Esophagus muscularis mucosa (tissue), 4 donors: ENCODE data around the gene PPP3CA.

ENCODE experiments used
- EP300 ChIP-seq: sonication (generic); formaldehyde crosslinking; IDR thresholded peaks from one replicate; pipeline ENCODE4 v1.6.1; 2017; ENCODE audit warnings: antibody characterized with exemption
- POLR2A ChIP-seq: fragments of 450-650 bp; IDR thresholded peaks from one replicate; pipeline ENCODE4 v1.6.1; 2017; ENCODE audit warnings: antibody characterized with exemption, moderate library complexity, mild to moderate bottlenecking, low read depth
- POLR2AphosphoS5 ChIP-seq, 2 donors: sonication (generic); formaldehyde crosslinking; IDR thresholded peaks; one replicate each; pipeline ENCODE4 v1.6.1; 2017; ENCODE audit warnings: antibody characterized with exemption in 2 of 2
- TF ChIP-seq, protein P1 (sequence below), 3 experiments: fragments of 200-600 bp in 2 of 3; fragments of 450-650 bp in 1 of 3; sonication (generic) in 2 of 3; IDR thresholded peaks; one replicate each; pipeline ENCODE4 v1.5.1; 2017 to 2019; ENCODE audit warnings: antibody characterized with exemption in 3 of 3, mild to moderate bottlenecking in 2 of 3, moderate library complexity in 1 of 3

DNA sequence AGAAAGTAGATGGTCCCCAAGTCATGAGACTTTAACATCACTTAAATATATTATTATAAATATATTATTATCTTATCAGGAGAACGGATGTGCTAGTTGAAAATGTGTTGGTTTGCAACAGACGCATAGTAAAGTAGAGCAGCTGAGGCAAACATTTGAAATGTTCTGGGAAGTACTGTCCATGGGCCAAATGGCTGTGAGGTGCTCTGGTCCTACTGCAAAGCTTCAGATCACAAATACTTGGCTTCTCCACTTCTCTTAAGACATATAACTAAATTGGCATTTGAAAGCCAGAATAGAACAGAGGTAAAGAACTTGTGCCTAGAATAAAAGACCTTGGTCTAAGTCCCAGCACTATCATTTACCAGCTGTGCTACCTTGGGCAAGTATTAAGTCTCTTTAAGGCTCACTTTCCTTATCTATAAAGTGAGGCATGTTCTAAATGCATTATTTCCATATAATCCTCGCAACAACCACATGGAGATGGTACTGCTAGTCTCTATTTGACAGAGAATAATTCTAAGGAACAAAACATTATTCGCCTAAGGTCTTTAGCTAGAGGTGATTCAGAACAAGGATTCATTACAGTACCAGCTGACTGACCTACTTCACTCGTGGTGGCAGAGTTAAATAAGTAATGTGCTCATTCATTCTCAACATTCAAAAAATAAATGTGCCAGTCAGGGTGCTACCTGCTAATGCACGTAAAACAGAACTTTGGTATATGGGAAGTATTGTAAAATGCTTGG lies 297.1 kb downstream of the PPP3CA start:
- TF ChIP-seq, protein P1, sequence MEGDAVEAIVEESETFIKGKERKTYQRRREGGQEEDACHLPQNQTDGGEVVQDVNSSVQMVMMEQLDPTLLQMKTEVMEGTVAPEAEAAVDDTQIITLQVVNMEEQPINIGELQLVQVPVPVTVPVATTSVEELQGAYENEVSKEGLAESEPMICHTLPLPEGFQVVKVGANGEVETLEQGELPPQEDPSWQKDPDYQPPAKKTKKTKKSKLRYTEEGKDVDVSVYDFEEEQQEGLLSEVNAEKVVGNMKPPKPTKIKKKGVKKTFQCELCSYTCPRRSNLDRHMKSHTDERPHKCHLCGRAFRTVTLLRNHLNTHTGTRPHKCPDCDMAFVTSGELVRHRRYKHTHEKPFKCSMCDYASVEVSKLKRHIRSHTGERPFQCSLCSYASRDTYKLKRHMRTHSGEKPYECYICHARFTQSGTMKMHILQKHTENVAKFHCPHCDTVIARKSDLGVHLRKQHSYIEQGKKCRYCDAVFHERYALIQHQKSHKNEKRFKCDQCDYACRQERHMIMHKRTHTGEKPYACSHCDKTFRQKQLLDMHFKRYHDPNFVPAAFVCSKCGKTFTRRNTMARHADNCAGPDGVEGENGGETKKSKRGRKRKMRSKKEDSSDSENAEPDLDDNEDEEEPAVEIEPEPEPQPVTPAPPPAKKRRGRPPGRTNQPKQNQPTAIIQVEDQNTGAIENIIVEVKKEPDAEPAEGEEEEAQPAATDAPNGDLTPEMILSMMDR (IDR thresholded peaks at IDR 0.05): no peak
- TF ChIP-seq POLR2A (no peak), POLR2AphosphoS5 (IDR thresholded peaks at IDR 0.05) (no peak), EP300 (no peak)
